HepG2 (cell line): Measurements from ENCODE around the gene FIGLA. TPM values are rescaled to one million over a fixed set of nuclear protein-coding genes. Genes with fewer than 3 reads are reported as not detected.

ENCODE experiments used
- ATRX ChIP-seq: sonication (generic); formaldehyde crosslinking; IDR thresholded peaks from 2 replicates; pipeline ENCODE4 v1.4.0; 2020; ENCODE audit warnings: missing genetic modification reagents, borderline replicate concordance
- DNMT1 ChIP-seq: sonication (generic); formaldehyde crosslinking; IDR thresholded peaks from 2 replicates; pipeline ENCODE4 v1.5.1; 2020; ENCODE audit warnings: mild to moderate bottlenecking, missing genetic modification reagents
- MATR3 ChIP-seq: sonication (generic); formaldehyde crosslinking; IDR thresholded peaks from 2 replicates; pipeline ENCODE4 v1.4.0; 2020; ENCODE audit warnings: missing genetic modification reagents
- NFIB ChIP-seq: sonication (generic); formaldehyde crosslinking; IDR thresholded peaks from 2 replicates; pipeline ENCODE4 v1.9.0; 2021; ENCODE audit warnings: missing genetic modification reagents, mild to moderate bottlenecking, borderline replicate concordance
- REXO4 ChIP-seq: sonication (generic); formaldehyde crosslinking; IDR thresholded peaks from 2 replicates; pipeline ENCODE4 v1.8.0; 2022; ENCODE audit warnings: missing genetic modification reagents, mild to moderate bottlenecking, borderline replicate concordance
- SAP130 ChIP-seq: IDR thresholded peaks from 2 replicates; pipeline ENCODE4 v1.6.1; 2016; ENCODE audit warnings: low read depth
- TCF7L2 ChIP-seq: IDR thresholded peaks from 2 replicates; pipeline ENCODE4 v1.6.1; 2011; ENCODE audit warnings: mild to moderate bottlenecking, low read depth, low read length, moderate library complexity
- ZNF136 ChIP-seq: sonication (generic); formaldehyde crosslinking; IDR thresholded peaks from 2 replicates; pipeline ENCODE4 v1.8.1; 2022; ENCODE audit warnings: low read depth, mild to moderate bottlenecking, moderate library complexity, missing genetic modification reagents
- ZNF30 ChIP-seq: sonication (generic); formaldehyde crosslinking; IDR thresholded peaks from 2 replicates; pipeline ENCODE4 v1.5.0; 2020; ENCODE audit warnings: mild to moderate bottlenecking, missing genetic modification reagents
- ZNF343 ChIP-seq: sonication (generic); formaldehyde crosslinking; IDR thresholded peaks from 2 replicates; pipeline ENCODE4 v1.4.0; 2020; ENCODE audit warnings: mild to moderate bottlenecking, missing genetic modification reagents
- ZNF484 ChIP-seq: sonication (generic); formaldehyde crosslinking; IDR thresholded peaks from 2 replicates; pipeline ENCODE4 v1.5.1; 2020; ENCODE audit warnings: mild to moderate bottlenecking, low read depth, missing genetic modification reagents, borderline replicate concordance
- ZNF552 ChIP-seq: sonication (generic); formaldehyde crosslinking; IDR thresholded peaks from 2 replicates; pipeline ENCODE4 v1.9.0; 2022; ENCODE audit warnings: missing genetic modification reagents, mild to moderate bottlenecking, borderline replicate concordance
- ZNF614 ChIP-seq: IDR thresholded peaks from 2 replicates; pipeline ENCODE4 v1.6.1; 2018; ENCODE audit warnings: missing biosample characterization, missing genetic modification reagents, inconsistent platforms, borderline replicate concordance
- ZNF670 ChIP-seq: sonication (generic); formaldehyde crosslinking; IDR thresholded peaks from 2 replicates; pipeline ENCODE4 v1.8.0; 2022; ENCODE audit warnings: mild to moderate bottlenecking, missing genetic modification reagents, borderline replicate concordance
- ZNF7 ChIP-seq: IDR thresholded peaks from 2 replicates; pipeline ENCODE4 v1.6.1; 2016; ENCODE audit warnings: missing biosample characterization, missing genetic modification reagents
- ZNF883 ChIP-seq: sonication (generic); formaldehyde crosslinking; IDR thresholded peaks from 2 replicates; pipeline ENCODE4 v1.5.1; 2020; ENCODE audit warnings: mild to moderate bottlenecking, missing genetic modification reagents; ENCODE audit errors: not compliant biosample characterization
- ZSCAN12 ChIP-seq: sonication (generic); formaldehyde crosslinking; IDR thresholded peaks from 2 replicates; pipeline ENCODE4 v1.9.0; 2021; ENCODE audit warnings: mild to moderate bottlenecking, missing genetic modification reagents
- ZSCAN21 ChIP-seq: sonication (generic); formaldehyde crosslinking; IDR thresholded peaks from 2 replicates; pipeline ENCODE4 v1.8.0; 2022; ENCODE audit warnings: mild to moderate bottlenecking, missing genetic modification reagents, moderate library complexity, borderline replicate concordance
- polyA plus RNA-seq, 8 experiments: library from polyadenylated mRNA; depleted of rRNA in 3 of 8; stranded (reverse) in 7 of 8; unstranded in 1 of 8; fragments of >200 nt; fragmentation: Illumina TruSeq in 4 of 8; extraction: Trizol in 4 of 8; gene quantifications; 2 replicates each; pipeline versions ENCODE4 v1.2.1 to v1.2.3, GENCODE V29; 2011 to 2016; ENCODE audit warnings: low read depth in 4 of 8, missing spikeins in 1 of 8, mixed read lengths in 1 of 8; ENCODE audit not compliant: insufficient read depth in 1 of 8
- total RNA-seq, 5 experiments: library from RNA; depleted of rRNA; stranded (reverse); fragments of >200 nt; fragmentation: Illumina TruSeq; extraction: Trizol; gene quantifications; 2 replicates each; pipeline ENCODE4 v1.2.3, GENCODE V29; 2016; ENCODE audit warnings: low read depth in 1 of 5
- TF ChIP-seq, protein P1 (sequence below): fragments of 450-650 bp; IDR thresholded peaks from 2 replicates; pipeline ENCODE4 v1.6.1; 2016
- TF ChIP-seq, protein P2 (sequence below): sonication (generic); formaldehyde crosslinking; conservative IDR thresholded peaks from 2 replicates; pipeline ENCODE4 v1.5.0; 2020; ENCODE audit warnings: missing genetic modification reagents
- TF ChIP-seq, protein P3 (sequence below): sonication (generic); formaldehyde crosslinking; IDR thresholded peaks from 2 replicates; pipeline ENCODE4 v1.4.0; 2020; ENCODE audit warnings: missing genetic modification reagents
- TF ChIP-seq, protein P4 (sequence below): sonication (generic); formaldehyde crosslinking; IDR thresholded peaks from 2 replicates; pipeline ENCODE4 v1.8.1; 2023; ENCODE audit warnings: mild to moderate bottlenecking, missing genetic modification reagents, borderline replicate concordance
- TF ChIP-seq, protein P5 (sequence below): sonication (generic); formaldehyde crosslinking; IDR thresholded peaks from 2 replicates; pipeline ENCODE4 v1.4.0; 2020; ENCODE audit warnings: missing genetic modification reagents, borderline replicate concordance

Gene FIGLA
- total and polyA plus RNA-seq, 2 of the 13 experiments (the other 11 are each of a cell fraction or from before 2014, with no cell fraction given): not detected

DNA sequence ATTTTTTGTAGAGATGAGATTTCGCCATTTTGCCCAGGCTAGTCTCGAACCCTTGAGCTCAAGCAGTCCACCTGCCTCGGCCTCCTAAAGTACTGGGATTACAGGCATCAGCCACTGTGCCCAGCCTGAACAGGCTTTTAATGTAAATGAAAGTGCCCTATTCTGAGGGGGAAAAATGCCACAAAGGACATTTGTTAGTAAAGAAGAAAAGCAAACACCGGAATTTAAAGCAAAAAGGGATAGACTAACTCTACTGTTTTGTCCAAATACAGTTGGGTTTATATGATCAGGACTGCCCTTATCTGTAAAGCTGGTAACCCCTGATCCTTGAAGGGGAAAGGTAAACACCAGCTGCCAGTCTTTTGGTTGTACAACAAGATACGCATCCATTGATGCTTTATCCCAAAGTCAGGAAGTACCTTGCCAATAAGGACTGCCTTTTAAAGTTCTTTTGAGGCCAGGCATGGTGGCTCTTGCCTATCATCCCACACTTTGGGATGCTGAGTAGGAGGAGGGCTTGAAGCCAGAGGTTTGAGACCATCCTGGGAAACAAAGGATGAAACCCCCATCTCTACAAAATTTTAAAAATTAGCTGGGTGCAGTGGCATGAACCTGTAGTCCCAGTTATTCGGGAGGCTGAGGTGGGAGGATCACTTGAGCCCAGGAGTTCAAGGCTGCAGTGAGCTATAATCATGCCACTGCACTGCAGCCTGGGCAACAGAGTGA lies 16.8 kb upstream of the FIGLA start (continued):
- TF ChIP-seq ZNF30 (CRISPR knock-in tag) (no peak), DNMT1 (CRISPR knock-in tag) (no peak), SAP130 (CRISPR knock-in tag) (peak; percentile 83), ZNF883 (CRISPR knock-in tag) (no peak), ATRX (CRISPR knock-in tag) (no peak), ZNF484 (CRISPR knock-in tag) (no peak), ZSCAN12 (CRISPR knock-in tag) (no peak; the same call in 1 of the 2 replicates), TCF7L2 (no peak), ZNF614 (CRISPR knock-in tag) (peak; percentile 93), ZNF136 (CRISPR knock-in tag) (no peak), ZNF7 (no peak), MATR3 (CRISPR knock-in tag) (no peak), REXO4 (CRISPR knock-in tag) (no peak), ZNF670 (no peak), ZNF343 (CRISPR knock-in tag) (no peak; the same call in 1 of the 2 replicates), NFIB (CRISPR knock-in tag) (no peak), ZNF552 (no peak), ZSCAN21 (CRISPR knock-in tag) (no peak)
- TF ChIP-seq, protein P1, sequence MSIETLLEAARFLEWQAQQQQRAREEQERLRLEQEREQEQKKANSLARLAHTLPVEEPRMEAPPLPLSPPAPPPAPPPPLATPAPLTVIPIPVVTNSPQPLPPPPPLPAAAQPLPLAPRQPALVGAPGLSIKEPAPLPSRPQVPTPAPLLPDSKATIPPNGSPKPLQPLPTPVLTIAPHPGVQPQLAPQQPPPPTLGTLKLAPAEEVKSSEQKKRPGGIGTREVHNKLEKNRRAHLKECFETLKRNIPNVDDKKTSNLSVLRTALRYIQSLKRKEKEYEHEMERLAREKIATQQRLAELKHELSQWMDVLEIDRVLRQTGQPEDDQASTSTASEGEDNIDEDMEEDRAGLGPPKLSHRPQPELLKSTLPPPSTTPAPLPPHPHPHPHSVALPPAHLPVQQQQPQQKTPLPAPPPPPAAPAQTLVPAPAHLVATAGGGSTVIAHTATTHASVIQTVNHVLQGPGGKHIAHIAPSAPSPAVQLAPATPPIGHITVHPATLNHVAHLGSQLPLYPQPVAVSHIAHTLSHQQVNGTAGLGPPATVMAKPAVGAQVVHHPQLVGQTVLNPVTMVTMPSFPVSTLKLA: no peak
- TF ChIP-seq, protein P2, sequence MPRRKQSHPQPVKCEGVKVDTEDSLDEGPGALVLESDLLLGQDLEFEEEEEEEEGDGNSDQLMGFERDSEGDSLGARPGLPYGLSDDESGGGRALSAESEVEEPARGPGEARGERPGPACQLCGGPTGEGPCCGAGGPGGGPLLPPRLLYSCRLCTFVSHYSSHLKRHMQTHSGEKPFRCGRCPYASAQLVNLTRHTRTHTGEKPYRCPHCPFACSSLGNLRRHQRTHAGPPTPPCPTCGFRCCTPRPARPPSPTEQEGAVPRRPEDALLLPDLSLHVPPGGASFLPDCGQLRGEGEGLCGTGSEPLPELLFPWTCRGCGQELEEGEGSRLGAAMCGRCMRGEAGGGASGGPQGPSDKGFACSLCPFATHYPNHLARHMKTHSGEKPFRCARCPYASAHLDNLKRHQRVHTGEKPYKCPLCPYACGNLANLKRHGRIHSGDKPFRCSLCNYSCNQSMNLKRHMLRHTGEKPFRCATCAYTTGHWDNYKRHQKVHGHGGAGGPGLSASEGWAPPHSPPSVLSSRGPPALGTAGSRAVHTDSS (CRISPR knock-in tag): no peak
- TF ChIP-seq, protein P3, sequence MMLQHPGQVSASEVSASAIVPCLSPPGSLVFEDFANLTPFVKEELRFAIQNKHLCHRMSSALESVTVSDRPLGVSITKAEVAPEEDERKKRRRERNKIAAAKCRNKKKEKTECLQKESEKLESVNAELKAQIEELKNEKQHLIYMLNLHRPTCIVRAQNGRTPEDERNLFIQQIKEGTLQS: no peak
- TF ChIP-seq, protein P4, sequence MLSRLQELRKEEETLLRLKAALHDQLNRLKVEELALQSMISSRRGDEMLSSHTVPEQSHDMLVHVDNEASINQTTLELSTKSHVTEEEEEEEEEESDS (CRISPR knock-in tag): no peak
- TF ChIP-seq, protein P5, sequence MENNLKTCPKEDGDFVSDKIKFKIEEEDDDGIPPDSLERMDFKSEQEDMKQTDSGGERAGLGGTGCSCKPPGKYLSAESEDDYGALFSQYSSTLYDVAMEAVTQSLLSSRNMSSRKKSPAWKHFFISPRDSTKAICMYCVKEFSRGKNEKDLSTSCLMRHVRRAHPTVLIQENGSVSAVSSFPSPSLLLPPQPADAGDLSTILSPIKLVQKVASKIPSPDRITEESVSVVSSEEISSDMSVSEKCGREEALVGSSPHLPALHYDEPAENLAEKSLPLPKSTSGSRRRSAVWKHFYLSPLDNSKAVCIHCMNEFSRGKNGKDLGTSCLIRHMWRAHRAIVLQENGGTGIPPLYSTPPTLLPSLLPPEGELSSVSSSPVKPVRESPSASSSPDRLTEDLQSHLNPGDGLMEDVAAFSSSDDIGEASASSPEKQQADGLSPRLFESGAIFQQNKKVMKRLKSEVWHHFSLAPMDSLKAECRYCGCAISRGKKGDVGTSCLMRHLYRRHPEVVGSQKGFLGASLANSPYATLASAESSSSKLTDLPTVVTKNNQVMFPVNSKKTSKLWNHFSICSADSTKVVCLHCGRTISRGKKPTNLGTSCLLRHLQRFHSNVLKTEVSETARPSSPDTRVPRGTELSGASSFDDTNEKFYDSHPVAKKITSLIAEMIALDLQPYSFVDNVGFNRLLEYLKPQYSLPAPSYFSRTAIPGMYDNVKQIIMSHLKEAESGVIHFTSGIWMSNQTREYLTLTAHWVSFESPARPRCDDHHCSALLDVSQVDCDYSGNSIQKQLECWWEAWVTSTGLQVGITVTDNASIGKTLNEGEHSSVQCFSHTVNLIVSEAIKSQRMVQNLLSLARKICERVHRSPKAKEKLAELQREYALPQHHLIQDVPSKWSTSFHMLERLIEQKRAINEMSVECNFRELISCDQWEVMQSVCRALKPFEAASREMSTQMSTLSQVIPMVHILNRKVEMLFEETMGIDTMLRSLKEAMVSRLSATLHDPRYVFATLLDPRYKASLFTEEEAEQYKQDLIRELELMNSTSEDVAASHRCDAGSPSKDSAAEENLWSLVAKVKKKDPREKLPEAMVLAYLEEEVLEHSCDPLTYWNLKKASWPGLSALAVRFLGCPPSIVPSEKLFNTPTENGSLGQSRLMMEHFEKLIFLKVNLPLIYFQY (CRISPR knock-in tag): no peak; the same call in 1 of the 2 replicates
